Activated CD8-positive, alpha-beta T cell treated with anti-CD3 and anti-CD28 coated beads, Interleukin-2, amount 10 ng/mL, durations not matched to agents 7 days and 5 days (primary cell): Measurements from ENCODE around the gene NRXN3. TPM values are rescaled to one million over a fixed set of nuclear protein-coding genes. Genes with fewer than 3 reads are reported as not detected.

ENCODE experiments used
- ATAC-seq: fragments of 150-1000 bp; cut with Tn5 transposase; one replicate; pipeline ENCODE4 v1.10.0; 2021; ENCODE audit warnings: moderate library complexity
- CTCF ChIA-PET: fragments of 350-600 bp; sonication (Branson Sonifier 250); formaldehyde crosslinking; loops from one replicate; lab custom pipeline; 2021; ENCODE audit warnings: antibody characterized with exemption; lab: Charles Lee
- POLR2A ChIA-PET: fragments of 350-600 bp; sonication (Branson Sonifier 250); formaldehyde crosslinking; loops from one replicate; lab custom pipeline; 2021; ENCODE audit warnings: antibody characterized with exemption; lab: Charles Lee
- DNase-seq: peaks from one replicate; pipeline ENCODE4 v3.0.0-alpha.2; 2020
- H3K27ac Mint-ChIP-seq: one replicate; pipeline ENCODE4 v1.8.0; 2021; ENCODE audit warnings: mild to moderate bottlenecking, mixed read lengths
- H3K27me3 Mint-ChIP-seq: one replicate; pipeline ENCODE4 v1.8.0; 2021; ENCODE audit warnings: low read depth, mixed read lengths
- H3K36me3 Mint-ChIP-seq: one replicate; pipeline ENCODE4 v1.8.0; 2021; ENCODE audit warnings: low read depth, mixed read lengths
- H3K4me1 Mint-ChIP-seq: one replicate; pipeline ENCODE4 v1.8.0; 2021; ENCODE audit warnings: low read depth, mixed read lengths
- H3K4me3 Mint-ChIP-seq: one replicate; pipeline ENCODE4 v1.8.0; 2021; ENCODE audit warnings: mild to moderate bottlenecking, mixed read lengths
- H3K9me3 Mint-ChIP-seq: one replicate; pipeline ENCODE4 v1.8.0; 2022; ENCODE audit warnings: mixed read lengths; ENCODE audit not compliant: insufficient read depth
- total RNA-seq, 2 experiments: library from RNA; stranded (reverse); gene quantifications; one replicate each; pipeline ENCODE4 v1.2.3, GENCODE V29; 2021

The NRXN3 gene
- total RNA-seq, 2 experiments from 2014 or later, result not detected

DNA sequence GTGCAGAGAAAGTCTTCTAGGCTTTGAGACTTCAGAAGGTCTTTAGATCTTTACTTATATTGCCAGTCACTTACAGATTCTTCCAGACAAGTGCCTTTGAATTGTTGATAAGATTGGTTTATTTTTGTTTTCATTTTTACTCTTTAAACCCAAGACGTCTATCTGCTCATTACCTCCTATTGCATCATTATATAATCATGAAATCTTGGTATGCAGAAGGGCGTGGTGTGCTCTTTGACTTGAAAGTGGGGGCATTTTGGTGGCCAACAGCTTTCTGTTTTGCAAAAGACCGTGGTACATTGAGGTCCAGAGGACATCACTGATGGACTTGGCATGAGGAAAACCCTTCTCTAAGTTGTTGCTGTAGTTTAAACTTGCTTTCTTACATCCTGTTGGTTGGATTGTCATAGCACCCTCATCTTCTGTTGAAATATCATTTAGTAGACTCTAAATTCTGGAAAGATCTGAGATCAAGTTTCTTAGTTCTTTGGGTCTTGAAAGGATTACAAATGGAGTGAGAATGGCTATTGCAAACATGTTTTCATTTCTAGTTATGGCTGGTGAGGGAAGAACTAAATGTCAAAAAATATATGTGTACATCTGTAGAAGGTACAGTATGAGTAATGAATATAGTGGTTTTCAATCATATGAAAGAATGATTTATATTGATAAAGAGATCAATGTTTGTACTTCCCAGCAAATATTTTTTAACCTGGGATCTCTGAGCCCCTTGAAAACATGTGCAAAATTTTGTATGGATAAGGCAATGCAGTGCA, 441.8 kb downstream of the NRXN3 start:
- DNase-seq (no peak), ATAC-seq (no peak)
- CTCF ChIA-PET, result no interaction called here
- no peaks in the 10 kb centered on the region for H3K9me3 Mint-ChIP-seq
- peaks cover 7% of the 10 kb centered on the region for H3K27me3 Mint-ChIP-seq
- no peaks in the 10 kb centered on the region for H3K36me3 Mint-ChIP-seq
- no peak overlapping the region for H3K4me3 Mint-ChIP-seq
- POLR2A ChIA-PET, result no interaction called here
- H3K4me1 Mint-ChIP-seq, result no peaks in the 10 kb centered on the region
- no peak overlapping the region for H3K27ac Mint-ChIP-seq

DNA sequence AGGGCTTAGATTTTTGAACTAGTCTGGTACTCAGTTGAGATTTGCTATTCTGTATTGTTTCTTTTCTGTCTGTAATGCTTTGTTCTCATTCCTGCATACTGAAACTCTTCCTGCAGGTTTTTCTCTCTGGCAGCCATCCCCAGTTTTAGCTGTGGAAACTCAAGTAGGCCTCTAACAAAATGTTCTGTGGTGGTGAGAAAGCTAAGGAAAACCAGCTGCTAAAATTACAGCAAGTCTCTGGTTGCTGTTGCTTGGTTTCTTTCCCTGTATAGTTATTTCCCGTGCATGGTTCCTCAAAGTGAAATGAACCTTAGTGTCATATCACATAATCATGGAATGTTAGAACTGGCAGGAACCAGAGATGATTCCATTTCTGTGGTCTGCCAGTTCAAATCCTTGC, 442.5 kb downstream of the NRXN3 start:
- Mint-ChIP-seq H3K9me3 (no peaks in the 10 kb centered on the region), H3K4me1 (no peaks in the 10 kb centered on the region), H3K27ac (no peak overlapping the region), H3K36me3 (no peaks in the 10 kb centered on the region), H3K4me3 (no peak overlapping the region), H3K27me3 (peaks cover 7% of the 10 kb centered on the region)
- DNase-seq, result no peak
- no peak for ATAC-seq
- ChIA-PET POLR2A (no interaction called here), CTCF (no interaction called here)

- ChIA-PET POLR2A (no interaction called here), CTCF (no interaction called here)
- H3K9me3 Mint-ChIP-seq, result no peaks in the 10 kb centered on the region
- DNase-seq, result no peak
- no peak overlapping the region for H3K27ac Mint-ChIP-seq
- ATAC-seq, result no peak
- peaks cover 2% of the 10 kb centered on the region for H3K27me3 Mint-ChIP-seq
- no peak overlapping the region for H3K4me3 Mint-ChIP-seq
- no peaks in the 10 kb centered on the region for H3K4me1 Mint-ChIP-seq
- no peaks in the 10 kb centered on the region for H3K36me3 Mint-ChIP-seq
These were observed 444.4 kb downstream of the NRXN3 start for GRCh38 chr14:78614593-78614992.

DNA sequence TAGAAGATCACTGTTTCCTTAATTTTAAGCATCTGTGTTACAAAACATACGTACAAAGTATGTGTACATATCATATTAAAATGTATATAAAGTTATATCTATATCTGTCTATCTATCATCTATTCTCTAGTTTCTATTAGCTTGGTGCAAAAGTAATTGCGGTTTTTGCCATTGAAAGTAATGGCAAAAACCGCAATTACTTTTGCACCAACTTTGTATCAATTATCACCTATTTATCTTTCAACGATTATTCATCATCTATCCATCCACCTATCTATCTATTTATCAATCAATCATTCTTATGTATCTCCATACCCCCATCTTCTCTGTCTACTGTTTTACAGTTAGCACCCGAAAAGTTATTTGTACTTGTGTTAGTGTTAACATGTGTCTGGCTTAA, 447.6 kb downstream of the NRXN3 start:
- Mint-ChIP-seq H3K4me3 (no peak overlapping the region), H3K27ac (no peak overlapping the region)
- CTCF ChIA-PET, result no interaction called here

DNA sequence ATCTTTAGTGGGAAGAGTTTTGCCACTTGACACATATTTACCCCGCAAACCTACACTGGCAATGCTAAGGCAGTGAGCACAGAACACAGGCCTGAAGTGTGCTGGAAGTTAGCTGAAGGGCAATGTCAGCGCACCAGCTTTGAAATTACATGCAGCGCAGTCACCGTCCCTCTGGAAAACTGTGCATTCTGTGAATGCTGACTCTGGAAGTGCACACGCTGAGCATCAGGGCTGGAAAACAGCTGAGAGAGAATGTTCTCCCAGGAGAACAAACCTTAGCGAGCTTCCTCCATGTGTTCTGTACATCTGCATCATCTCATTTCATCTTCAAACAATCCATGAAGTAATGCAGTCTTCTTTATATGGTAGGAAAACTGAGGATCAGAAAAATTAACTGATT, 448.2 kb downstream of the NRXN3 start:
- H3K4me1 Mint-ChIP-seq, result no peaks in the 10 kb centered on the region
- no peaks in the 10 kb centered on the region for H3K36me3 Mint-ChIP-seq
- ChIA-PET CTCF (no interaction called here), POLR2A (no interaction called here)
- H3K4me3 Mint-ChIP-seq, result no peak overlapping the region
- H3K27me3 Mint-ChIP-seq, result no peaks in the 10 kb centered on the region
- ATAC-seq (no peak), DNase-seq (no peak)
- H3K27ac Mint-ChIP-seq, result no peak overlapping the region
- H3K9me3 Mint-ChIP-seq, result no peaks in the 10 kb centered on the region

More for the DNA sequence above, 447.6 kb downstream of the NRXN3 start:
- H3K27me3 Mint-ChIP-seq, result no peaks in the 10 kb centered on the region
- ATAC-seq (no peak), DNase-seq (no peak)
- H3K36me3 Mint-ChIP-seq, result no peaks in the 10 kb centered on the region
- POLR2A ChIA-PET, result no interaction called here
- no peaks in the 10 kb centered on the region for H3K9me3 Mint-ChIP-seq
- no peaks in the 10 kb centered on the region for H3K4me1 Mint-ChIP-seq

DNA sequence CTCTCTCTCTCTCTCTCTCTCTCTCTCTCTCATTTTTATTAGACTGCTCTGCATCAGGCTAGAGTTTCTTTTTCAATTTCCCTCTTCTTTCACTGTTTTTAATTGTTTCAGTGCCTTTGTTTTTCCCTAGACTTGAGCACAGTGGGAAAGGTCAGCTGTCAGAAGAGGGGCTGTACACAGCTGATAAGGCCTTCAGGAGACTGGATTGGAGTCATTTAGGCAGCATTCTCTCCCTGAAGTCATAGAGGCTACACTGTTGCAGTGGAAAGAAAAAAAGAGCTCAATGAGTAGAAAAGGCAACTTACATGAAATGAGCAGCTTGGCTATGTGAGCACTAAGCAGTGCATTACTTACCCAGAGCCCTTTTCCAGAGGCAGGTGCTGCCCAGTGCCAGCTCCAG, 456.9 kb downstream of the NRXN3 start:
- no peaks in the 10 kb centered on the region for H3K27me3 Mint-ChIP-seq
- CTCF ChIA-PET, result no interaction called here

DNA sequence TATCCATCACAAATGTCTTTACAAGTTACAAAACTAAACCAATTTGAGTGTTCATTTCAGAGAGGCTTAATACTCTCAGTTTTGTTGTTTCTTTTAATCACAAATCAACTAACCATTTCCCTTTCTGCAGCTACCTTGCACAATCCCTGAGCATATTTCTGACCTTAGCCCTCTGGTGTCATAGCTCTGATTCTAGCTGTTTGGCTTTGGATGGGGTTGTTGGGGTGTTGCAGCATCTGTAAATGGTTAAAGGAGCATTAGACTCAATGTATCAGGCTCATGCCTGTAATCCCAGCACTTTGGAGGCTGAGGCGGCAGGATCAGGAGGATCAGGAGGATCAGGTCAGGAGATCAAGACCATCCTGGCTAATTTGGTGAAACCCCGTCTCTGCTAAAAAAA, 461.4 kb downstream of the NRXN3 start:
- peaks cover 3% of the 10 kb centered on the region for H3K27me3 Mint-ChIP-seq
- CTCF ChIA-PET, result no interaction called here
- no peaks in the 10 kb centered on the region for H3K36me3 Mint-ChIP-seq
- DNase-seq, result no peak
- no peak overlapping the region for H3K4me3 Mint-ChIP-seq
- no peak overlapping the region for H3K27ac Mint-ChIP-seq
- H3K4me1 Mint-ChIP-seq, result no peaks in the 10 kb centered on the region
- ATAC-seq, result no peak
- no peaks in the 10 kb centered on the region for H3K9me3 Mint-ChIP-seq
- POLR2A ChIA-PET, result no interaction called here

More for the DNA sequence above, 456.9 kb downstream of the NRXN3 start:
- POLR2A ChIA-PET, result no interaction called here
- H3K36me3 Mint-ChIP-seq, result no peaks in the 10 kb centered on the region
- ATAC-seq (no peak), DNase-seq (no peak)
- no peak overlapping the region for H3K4me3 Mint-ChIP-seq
- no peak overlapping the region for H3K27ac Mint-ChIP-seq
- no peaks in the 10 kb centered on the region for H3K9me3 Mint-ChIP-seq
- no peaks in the 10 kb centered on the region for H3K4me1 Mint-ChIP-seq

GRCh38 chr14:78633752-78634151, 463.6 kb downstream of the NRXN3 start:
- H3K4me3 Mint-ChIP-seq, result no peak overlapping the region
- no peaks in the 10 kb centered on the region for H3K36me3 Mint-ChIP-seq
- no peak for ATAC-seq
- H3K27me3 Mint-ChIP-seq, result peaks cover 3% of the 10 kb centered on the region
- ChIA-PET CTCF (no interaction called here), POLR2A (no interaction called here)
- H3K9me3 Mint-ChIP-seq, result no peaks in the 10 kb centered on the region
- no peak overlapping the region for H3K27ac Mint-ChIP-seq
- no peak for DNase-seq
- H3K4me1 Mint-ChIP-seq, result no peaks in the 10 kb centered on the region

GRCh38 chr14:78637489-78637888, 467.3 kb downstream of the NRXN3 start:
- Mint-ChIP-seq H3K27ac (no peak overlapping the region), H3K9me3 (no peaks in the 10 kb centered on the region), H3K4me3 (no peak overlapping the region), H3K36me3 (no peaks in the 10 kb centered on the region), H3K27me3 (peaks cover 3% of the 10 kb centered on the region), H3K4me1 (no peaks in the 10 kb centered on the region)
- no peak for ATAC-seq
- CTCF ChIA-PET, result no interaction called here
- POLR2A ChIA-PET, result no interaction called here
- no peak for DNase-seq

- ATAC-seq, result no peak
These were observed 467.8 kb downstream of the NRXN3 start for GRCh38 chr14:78637908-78638475.

DNA sequence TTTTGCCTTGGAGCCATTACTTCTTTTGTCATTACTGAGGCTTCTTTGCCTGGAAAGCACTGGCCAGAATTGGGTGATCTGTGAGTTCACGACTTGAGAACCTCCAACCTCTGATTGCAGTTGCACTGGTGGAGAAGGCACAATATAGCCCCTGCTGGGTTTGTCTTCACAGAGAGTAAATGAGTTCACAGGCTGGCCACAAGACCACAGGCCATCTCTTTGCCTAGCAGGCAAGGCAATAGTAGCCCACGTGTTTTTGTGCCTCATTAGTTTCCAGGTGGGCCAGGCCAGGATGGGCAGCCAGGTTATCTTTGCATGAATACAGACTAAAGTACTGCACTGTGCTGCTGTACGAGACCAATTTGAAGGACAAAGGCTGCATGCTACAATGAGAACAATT, 468.8 kb downstream of the NRXN3 start:
- peaks cover 3% of the 10 kb centered on the region for H3K27me3 Mint-ChIP-seq
- H3K4me1 Mint-ChIP-seq, result no peaks in the 10 kb centered on the region
- no peaks in the 10 kb centered on the region for H3K9me3 Mint-ChIP-seq
- no peak overlapping the region for H3K27ac Mint-ChIP-seq
- DNase-seq (no peak), ATAC-seq (no peak)
- no peaks in the 10 kb centered on the region for H3K36me3 Mint-ChIP-seq
- ChIA-PET CTCF (no interaction called here), POLR2A (no interaction called here)
- H3K4me3 Mint-ChIP-seq, result no peak overlapping the region

More at GRCh38 chr14:78637908-78638475, 467.8 kb downstream of the NRXN3 start:
- peaks cover 3% of the 10 kb centered on the region for H3K27me3 Mint-ChIP-seq
- ChIA-PET CTCF (no interaction called here), POLR2A (no interaction called here)
- DNase-seq, result no peak
- no peaks in the 10 kb centered on the region for H3K4me1 Mint-ChIP-seq
- no peak overlapping the region for H3K4me3 Mint-ChIP-seq
- H3K27ac Mint-ChIP-seq, result no peak overlapping the region
- H3K9me3 Mint-ChIP-seq, result no peaks in the 10 kb centered on the region
- no peaks in the 10 kb centered on the region for H3K36me3 Mint-ChIP-seq

DNA sequence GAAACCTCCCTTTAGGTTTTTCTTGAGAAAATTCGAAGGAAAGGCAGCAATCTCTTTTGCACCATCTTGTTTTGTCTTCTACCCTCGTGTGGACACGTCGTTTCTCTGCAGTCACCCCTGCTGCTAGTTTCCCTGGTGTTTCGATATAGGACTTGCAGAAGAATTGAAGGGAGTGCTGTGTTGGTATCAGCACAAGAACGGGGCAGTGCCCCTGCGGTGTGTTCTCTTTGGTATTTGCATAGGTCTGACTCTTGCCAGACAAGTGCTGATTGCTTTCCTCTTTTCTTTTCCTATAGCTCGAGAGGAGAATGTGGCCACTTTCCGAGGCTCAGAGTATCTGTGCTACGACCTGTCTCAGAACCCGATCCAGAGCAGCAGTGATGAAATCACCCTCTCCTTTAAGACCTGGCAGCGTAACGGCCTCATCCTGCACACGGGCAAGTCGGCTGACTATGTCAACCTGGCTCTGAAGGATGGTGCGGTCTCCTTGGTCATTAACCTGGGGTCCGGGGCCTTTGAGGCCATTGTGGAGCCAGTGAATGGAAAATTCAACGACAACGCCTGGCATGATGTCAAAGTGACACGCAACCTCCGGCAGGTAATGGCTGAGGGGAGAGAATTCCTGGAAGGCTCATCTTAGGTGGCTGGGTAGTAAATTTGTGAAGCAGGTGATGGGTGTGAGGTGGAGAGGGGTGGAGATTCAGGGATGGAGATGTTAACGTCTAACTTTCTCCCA, 474.8 kb downstream of the NRXN3 start:
- no peak overlapping the region for H3K27ac Mint-ChIP-seq
- ATAC-seq, result no peak
- no peaks in the 10 kb centered on the region for H3K4me1 Mint-ChIP-seq
- ChIA-PET POLR2A (no interaction called here), CTCF (no interaction called here)
- no peaks in the 10 kb centered on the region for H3K9me3 Mint-ChIP-seq
- H3K27me3 Mint-ChIP-seq, result no peaks in the 10 kb centered on the region
- no peak for DNase-seq
- no peak overlapping the region for H3K4me3 Mint-ChIP-seq
- H3K36me3 Mint-ChIP-seq, result no peaks in the 10 kb centered on the region
